ENCODE measurements around the gene ZFYVE26.
A peak's percentile ranks its signal among the peaks of the same experiment; 100 is the strongest.
"Not testable (repeated sequence)": the region's sequence is repeated elsewhere in the genome, so short reads cannot be mapped to it uniquely, and the experiment has no call there.

ZFYVE26 gene

GRCh38 chr14:67744046-67744445 is 72.3 kb downstream of the ZFYVE26 start:
- H3K27me3 Mint-ChIP-seq, result no peaks in the 10 kb centered on the region
- DNase-seq, result no peak
- no peak for ATAC-seq
- H3K27ac Mint-ChIP-seq, result no peak overlapping the region
- H3K9me3 Mint-ChIP-seq, result no peaks in the 10 kb centered on the region
- H3K4me1 Mint-ChIP-seq, result peaks cover 8% of the 10 kb centered on the region
- H3K4me3 Mint-ChIP-seq, result no peak overlapping the region

DNA sequence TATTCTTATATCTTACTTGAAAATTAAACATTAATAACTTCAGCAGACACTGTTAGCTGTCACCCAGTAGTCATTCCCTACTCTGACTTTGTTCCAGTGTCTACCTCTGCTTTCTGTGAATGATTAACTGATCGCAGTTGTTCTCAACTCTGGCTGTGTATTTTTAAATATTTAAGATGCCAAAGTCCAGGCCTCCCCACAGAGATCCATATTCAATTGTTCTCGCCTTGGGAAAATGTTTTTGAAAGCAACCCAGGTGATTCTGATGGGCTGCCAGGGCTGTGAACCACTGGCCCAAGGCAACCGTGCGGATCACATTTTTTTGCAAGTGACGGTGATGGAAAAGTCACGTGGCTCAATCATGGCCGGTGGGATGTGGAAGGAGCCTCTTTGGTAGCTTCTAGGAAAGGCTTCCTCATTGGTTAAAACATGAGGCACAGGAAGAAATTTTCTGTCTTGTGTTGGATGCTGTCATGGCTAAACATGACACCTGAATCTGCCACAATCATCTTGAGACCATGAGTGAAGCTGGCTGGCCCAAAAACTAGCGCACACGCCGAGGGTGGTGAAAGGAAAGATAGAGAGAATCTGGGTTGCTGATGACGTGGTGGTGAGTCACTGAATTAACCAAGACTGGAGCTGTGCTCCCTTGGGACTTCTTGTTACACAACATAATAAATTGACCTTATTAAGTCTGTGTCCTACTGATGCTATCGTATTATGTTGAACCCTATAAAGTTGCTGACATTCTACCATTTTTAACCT is 77.5 kb downstream of the ZFYVE26 start:
- ATAC-seq, result no peak
- no peak overlapping the region for H3K4me3 Mint-ChIP-seq
- no peaks in the 10 kb centered on the region for H3K4me1 Mint-ChIP-seq
- H3K27me3 Mint-ChIP-seq, result no peaks in the 10 kb centered on the region
- no peaks in the 10 kb centered on the region for H3K9me3 Mint-ChIP-seq
- no peak for DNase-seq
- H3K27ac Mint-ChIP-seq, result no peak overlapping the region

DNA sequence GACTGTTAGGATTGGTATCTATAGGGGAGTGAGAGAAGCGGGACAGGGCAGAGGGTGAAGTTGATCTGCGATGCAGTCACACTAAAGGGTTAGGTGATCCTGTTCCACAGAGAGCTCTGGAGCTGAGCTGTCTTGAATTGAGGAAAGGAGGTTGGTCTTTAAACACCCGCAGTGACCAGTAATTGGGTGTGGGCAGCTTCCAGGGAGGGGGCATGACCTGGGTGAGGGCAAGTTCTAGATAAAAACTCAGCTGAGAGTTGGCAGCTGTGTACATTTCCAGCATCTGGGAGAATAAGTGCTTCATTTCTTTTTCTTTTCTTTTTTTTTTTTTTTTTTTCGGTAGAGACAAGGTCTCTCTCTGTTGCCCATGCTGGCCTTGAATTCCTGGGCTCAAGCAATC is 79.6 kb downstream of the ZFYVE26 start:
- Mint-ChIP-seq H3K27me3 (no peaks in the 10 kb centered on the region), H3K27ac (no peak overlapping the region)

GRCh38 chr14:67735336-67736147 is 80.8 kb downstream of the ZFYVE26 start:
- no peak for DNase-seq
- Mint-ChIP-seq H3K4me1 (no peaks in the 10 kb centered on the region), H3K9me3 (no peaks in the 10 kb centered on the region), H3K27ac (no peak overlapping the region), H3K27me3 (no peaks in the 10 kb centered on the region), H3K4me3 (no peak overlapping the region)
- no peak for ATAC-seq

More for the DNA sequence above, 79.6 kb downstream of the ZFYVE26 start:
- H3K4me1 Mint-ChIP-seq, result no peaks in the 10 kb centered on the region
- DNase-seq, result no peak
- no peak for ATAC-seq
- H3K9me3 Mint-ChIP-seq, result no peaks in the 10 kb centered on the region
- no peak overlapping the region for H3K4me3 Mint-ChIP-seq

DNA sequence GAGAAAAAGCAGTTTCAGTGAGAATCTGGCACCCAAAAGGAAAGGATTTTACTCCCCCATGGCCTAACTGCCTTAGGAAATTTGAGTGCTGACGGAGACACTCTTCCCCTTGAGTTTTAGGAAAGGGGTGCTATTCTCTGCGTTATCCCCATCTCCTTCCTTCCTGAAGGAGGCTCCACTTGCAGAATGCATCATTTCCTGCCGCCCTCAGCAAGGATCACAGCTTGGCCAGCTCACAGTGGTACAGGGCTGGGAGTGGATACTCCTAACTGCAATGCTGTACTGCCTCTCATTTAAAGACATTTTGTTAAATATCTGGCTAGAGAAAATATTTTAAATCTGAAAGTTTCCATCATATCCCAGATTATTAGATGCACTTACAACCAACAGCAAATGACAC is 81.7 kb downstream of the ZFYVE26 start:
- Mint-ChIP-seq H3K9me3 (no peaks in the 10 kb centered on the region), H3K27me3 (no peaks in the 10 kb centered on the region), H3K4me3 (no peak overlapping the region), H3K4me1 (no peaks in the 10 kb centered on the region), H3K27ac (no peak overlapping the region)
- ATAC-seq, result no peak
- no peak for DNase-seq

DNA sequence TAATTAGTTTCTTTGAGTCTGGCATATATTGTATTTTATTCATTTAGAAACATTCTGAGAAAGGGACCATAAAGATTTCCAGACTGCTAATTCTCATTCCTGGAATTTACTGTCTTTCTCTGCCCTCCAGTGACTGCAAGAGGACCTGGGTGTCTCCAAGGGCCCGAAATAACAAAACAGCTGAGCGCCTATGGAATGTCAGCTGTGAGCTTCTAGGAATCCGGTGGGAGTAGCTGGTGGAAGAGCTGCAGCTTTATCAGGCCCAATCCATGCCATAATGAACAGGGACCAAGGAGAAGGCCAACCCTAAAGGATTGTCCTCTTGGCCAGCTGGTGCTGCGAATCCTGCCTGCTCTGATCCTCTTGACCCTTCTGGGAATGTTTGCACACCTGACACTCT is 82.8 kb downstream of the ZFYVE26 start:
- no peaks in the 10 kb centered on the region for H3K4me1 Mint-ChIP-seq
- H3K4me3 Mint-ChIP-seq, result no peak overlapping the region

DNA sequence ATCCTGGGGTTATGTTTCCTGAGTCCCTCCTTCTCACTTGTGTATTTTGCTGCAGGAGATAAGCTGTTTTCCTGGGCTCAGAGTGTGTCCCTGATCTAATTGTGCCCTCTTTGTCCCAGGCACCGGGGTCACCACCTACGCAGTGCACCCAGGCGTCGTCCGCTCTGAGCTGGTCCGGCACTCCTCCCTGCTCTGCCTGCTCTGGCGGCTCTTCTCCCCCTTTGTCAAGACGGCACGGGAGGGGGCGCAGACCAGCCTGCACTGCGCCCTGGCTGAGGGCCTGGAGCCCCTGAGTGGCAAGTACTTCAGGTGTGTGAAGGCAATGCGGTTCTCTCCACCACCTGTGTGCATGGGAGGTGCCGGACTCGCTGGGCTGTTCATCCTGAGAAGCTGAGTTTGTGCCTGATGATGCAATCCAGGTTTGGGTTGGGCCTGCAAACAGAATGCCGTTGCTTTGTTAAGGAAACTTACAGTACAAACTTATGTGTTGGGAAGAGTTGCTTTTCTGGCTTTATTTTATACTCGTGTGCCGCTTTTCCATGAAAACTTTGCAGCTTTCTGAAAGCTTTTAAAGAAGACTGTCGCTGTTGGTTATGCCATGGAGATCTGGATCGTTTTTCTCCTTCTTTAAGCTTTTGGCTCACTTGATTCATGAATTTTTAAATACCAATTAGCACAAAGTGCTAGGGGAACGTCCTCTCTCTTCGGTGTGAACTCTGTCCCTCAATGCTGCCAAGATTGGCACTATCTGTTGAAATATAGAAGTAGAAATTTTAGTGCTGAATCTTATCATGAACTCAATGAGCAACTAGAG is 87.1 kb downstream of the ZFYVE26 start:
- Mint-ChIP-seq H3K9me3 (no peaks in the 10 kb centered on the region), H3K4me3 (no peak overlapping the region), H3K4me1 (no peaks in the 10 kb centered on the region), H3K27me3 (peaks cover 16% of the 10 kb centered on the region), H3K27ac (no peak overlapping the region)
- DNase-seq (no peak), ATAC-seq (no peak)

More for the DNA sequence above, 82.8 kb downstream of the ZFYVE26 start:
- DNase-seq (no peak), ATAC-seq (no peak)
- H3K9me3 Mint-ChIP-seq, result no peaks in the 10 kb centered on the region
- no peak overlapping the region for H3K27ac Mint-ChIP-seq
- no peaks in the 10 kb centered on the region for H3K27me3 Mint-ChIP-seq

- Mint-ChIP-seq H3K27ac (no peak overlapping the region), H3K4me1 (no peaks in the 10 kb centered on the region), H3K4me3 (no peak overlapping the region), H3K9me3 (no peaks in the 10 kb centered on the region), H3K27me3 (peaks cover 27% of the 10 kb centered on the region)
- DNase-seq, result no peak
- no peak for ATAC-seq
Measured at GRCh38 chr14:67728258-67728657, 88.1 kb downstream of the ZFYVE26 start.

DNA sequence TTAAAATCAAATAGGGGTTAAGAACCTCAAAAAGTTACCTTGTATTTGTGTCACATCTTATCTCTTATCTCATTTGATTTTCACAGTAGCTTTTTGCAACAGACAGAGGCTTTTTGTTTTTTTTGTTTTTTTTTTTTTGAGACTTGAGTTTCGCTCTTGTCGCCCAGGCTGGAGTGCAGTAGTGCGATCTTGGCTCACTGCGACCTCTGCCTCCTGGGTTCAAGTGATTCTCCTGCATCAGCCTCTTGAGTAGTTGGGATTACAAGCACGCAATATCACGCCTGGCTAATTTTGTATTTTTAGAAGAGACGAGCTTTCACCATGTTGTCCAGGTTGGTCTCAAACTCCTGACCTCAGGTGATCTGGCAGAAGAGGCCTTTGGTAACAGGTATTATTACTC is 89.0 kb downstream of the ZFYVE26 start:
- no peak overlapping the region for H3K27ac Mint-ChIP-seq
- peaks cover 36% of the 10 kb centered on the region for H3K27me3 Mint-ChIP-seq
- DNase-seq, result no peak
- peaks cover 6% of the 10 kb centered on the region for H3K4me1 Mint-ChIP-seq
- no peak overlapping the region for H3K4me3 Mint-ChIP-seq
- no peak for ATAC-seq
- H3K9me3 Mint-ChIP-seq, result no peaks in the 10 kb centered on the region

GRCh38 chr14:67725171-67725570 is 91.2 kb downstream of the ZFYVE26 start:
- Mint-ChIP-seq H3K9me3 (no peaks in the 10 kb centered on the region), H3K27me3 (peaks cover 56% of the 10 kb centered on the region), H3K4me3 (no peak overlapping the region), H3K27ac (no peak overlapping the region), H3K4me1 (peaks cover 10% of the 10 kb centered on the region)
- ATAC-seq (no peak), DNase-seq (no peak)

- peak overlapping the region in 1 of 2 donors; percentile 25 for H3K4me3 Mint-ChIP-seq
- DNase-seq (no peak), ATAC-seq (no peak)
- H3K9me3 Mint-ChIP-seq, result no peaks in the 10 kb centered on the region
- peaks cover 65% of the 10 kb centered on the region for H3K27me3 Mint-ChIP-seq
- H3K4me1 Mint-ChIP-seq, result peaks cover 10% of the 10 kb centered on the region
- H3K27ac Mint-ChIP-seq, result no peak overlapping the region
Measured at GRCh38 chr14:67722293-67722692, 94.1 kb downstream of the ZFYVE26 start.

GRCh38 chr14:67721875-67722274 is 94.5 kb downstream of the ZFYVE26 start:
- H3K27me3 Mint-ChIP-seq, result peaks cover 66% of the 10 kb centered on the region

GRCh38 chr14:67719866-67720265 is 96.5 kb downstream of the ZFYVE26 start:
- no peak overlapping the region for H3K27ac Mint-ChIP-seq
- no peaks in the 10 kb centered on the region for H3K9me3 Mint-ChIP-seq
- H3K27me3 Mint-ChIP-seq, result peaks cover 55% of the 10 kb centered on the region
- DNase-seq (no peak), ATAC-seq (no peak)
- peaks cover 10% of the 10 kb centered on the region for H3K4me1 Mint-ChIP-seq
- no peak overlapping the region for H3K4me3 Mint-ChIP-seq

More at GRCh38 chr14:67721875-67722274, 94.5 kb downstream of the ZFYVE26 start:
- H3K27ac Mint-ChIP-seq, result no peak overlapping the region
- no peak overlapping the region for H3K4me3 Mint-ChIP-seq
- ATAC-seq, result no peak
- H3K4me1 Mint-ChIP-seq, result peaks cover 10% of the 10 kb centered on the region
- DNase-seq, result no peak
- no peaks in the 10 kb centered on the region for H3K9me3 Mint-ChIP-seq

DNA sequence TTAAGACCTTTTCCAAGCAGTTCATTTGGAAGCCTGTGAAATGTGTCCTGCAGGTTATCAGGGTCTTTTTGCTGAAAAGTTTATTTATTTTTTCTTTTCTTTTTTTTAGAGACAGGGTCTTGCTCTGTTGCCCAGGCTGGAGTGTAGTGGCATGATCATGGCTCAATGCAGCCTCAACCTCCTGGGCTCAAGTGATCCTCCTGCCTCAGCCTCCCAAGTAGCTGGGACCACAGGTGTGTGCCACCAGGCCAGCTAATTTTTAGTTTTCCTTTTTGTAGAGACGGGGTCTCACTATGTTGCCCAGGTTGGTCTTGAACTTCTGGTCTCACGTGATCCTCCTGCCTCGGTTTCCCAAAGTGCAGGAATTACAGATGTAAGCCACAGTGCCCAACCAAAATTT is 97.0 kb downstream of the ZFYVE26 start:
- not testable (repeated sequence) for H3K4me3 Mint-ChIP-seq, DNase-seq, ATAC-seq, H3K4me1 Mint-ChIP-seq, H3K27ac Mint-ChIP-seq, H3K9me3 Mint-ChIP-seq
- H3K27me3 Mint-ChIP-seq, result peaks cover 51% of the 10 kb centered on the region

DNA sequence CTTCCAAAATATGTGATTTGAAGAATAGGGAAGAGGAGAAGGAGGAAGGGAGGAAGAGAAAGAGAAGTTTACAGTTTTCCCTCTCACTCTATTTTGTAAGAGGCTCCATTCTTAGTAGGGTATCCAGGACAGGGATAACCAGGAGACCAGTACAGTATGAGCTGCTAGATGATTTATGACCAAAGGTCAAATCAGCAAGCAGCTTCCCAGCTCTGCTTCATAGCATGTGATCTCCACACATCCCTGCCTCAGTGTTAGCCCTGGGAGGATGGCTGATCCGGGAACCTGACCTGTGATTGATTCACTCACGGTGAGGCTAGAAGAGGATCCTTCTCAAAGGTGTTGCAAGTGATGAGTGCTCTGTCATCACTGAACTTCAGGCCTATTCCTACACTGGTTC is 98.1 kb downstream of the ZFYVE26 start:
- no peak overlapping the region for H3K27ac Mint-ChIP-seq
- H3K9me3 Mint-ChIP-seq, result no peaks in the 10 kb centered on the region
- H3K4me1 Mint-ChIP-seq, result peaks cover 10% of the 10 kb centered on the region
- ATAC-seq (no peak), DNase-seq (no peak)
- peaks cover 39% of the 10 kb centered on the region for H3K27me3 Mint-ChIP-seq
- H3K4me3 Mint-ChIP-seq, result no peak overlapping the region
